GM12873 (cell line): Measurements from ENCODE around the gene ZNF213.

ENCODE experiments used
- CTCF ChIP-seq: IDR thresholded peaks from 2 replicates; pipeline ENCODE4 v1.5.1; 2012; ENCODE audit warnings: low read depth, mild to moderate bottlenecking, moderate library complexity, low read length, control low read depth; ENCODE audit not compliant: insufficient read depth; ENCODE audit errors: missing control alignments

The ZNF213 gene

GRCh38 chr16:3149630-3150345, 15.0 kb downstream of the ZNF213 start:
- TF ChIP-seq CTCF: peak; percentile 56

- TF ChIP-seq CTCF: no peak
These were observed 15.8 kb downstream of the ZNF213 start for GRCh38 chr16:3150346-3151218.

- TF ChIP-seq CTCF: no peak
These were observed 17.1 kb downstream of the ZNF213 start for GRCh38 chr16:3152027-3152276.

GRCh38 chr16:3152277-3152990, 17.6 kb downstream of the ZNF213 start:
- TF ChIP-seq CTCF: peak; percentile 58

GRCh38 chr16:3152991-3153368, 18.2 kb downstream of the ZNF213 start:
- TF ChIP-seq CTCF: no peak

- no peak for TF ChIP-seq CTCF
These were observed 20.4 kb downstream of the ZNF213 start for GRCh38 chr16:3155181-3155580.

- no peak for TF ChIP-seq CTCF
These were observed 21.1 kb downstream of the ZNF213 start for GRCh38 chr16:3155972-3156371.
